Esophagus squamous epithelium (tissue), 5 donors: ENCODE measurements around the gene RALGAPA1. TPM values are rescaled to one million over a fixed set of nuclear protein-coding genes. Genes with fewer than 3 reads are reported as not detected.
"Not testable (repeated sequence)": the region's sequence is repeated elsewhere in the genome, so short reads cannot be mapped to it uniquely, and the experiment has no call there.

Experiments
- DNase-seq: peaks from one replicate; lab custom pipeline; 2025; lab: John Stamatoyannopoulos, UW
- H3K27ac ChIP-seq, 4 donors: fragments of 200-600 bp; sonication (generic); one replicate each; pipeline ENCODE4 v1.5.1; 2016 to 2019; ENCODE audit warnings: mild to moderate bottlenecking in 1 of 4
- H3K27me3 ChIP-seq, 4 donors: fragments of 200-600 bp; sonication (generic); 1 replicate in 3 of 4; 2 replicates in 1 of 4; pipeline versions ENCODE4 v1.5.1 to v1.6.0; 2017 to 2021; ENCODE audit warnings: antibody characterized with exemption in 1 of 4
- H3K36me3 ChIP-seq, 3 donors: fragments of 200-600 bp; sonication (generic); one replicate each; pipeline ENCODE4 v1.5.1; 2016 to 2019
- H3K4me1 ChIP-seq, 3 donors: fragments of 200-600 bp; sonication (generic); one replicate each; pipeline ENCODE4 v1.5.1; 2017 to 2019
- H3K4me3 ChIP-seq, 4 donors: fragments of 200-600 bp; sonication (generic); 1 replicate in 3 of 4; 2 replicates in 1 of 4; pipeline ENCODE4 v1.5.1; 2016 to 2019; ENCODE audit warnings: mild to moderate bottlenecking in 2 of 4, moderate library complexity in 1 of 4
- H3K9me3 ChIP-seq, 3 donors: fragments of 200-600 bp; sonication (generic); one replicate each; pipeline ENCODE4 v1.5.1; 2016 to 2019
- CTCF ChIP-seq, 6 experiments: fragments of 450-650 bp in 4 of 6; fragments of 200-600 bp in 2 of 6; sonication (generic) in 2 of 6; IDR thresholded peaks; one replicate each; pipeline ENCODE4 v1.5.1; 2016 to 2019; ENCODE audit warnings: antibody characterized with exemption in 6 of 6, mild to moderate bottlenecking in 4 of 6, moderate library complexity in 4 of 6
- POLR2A ChIP-seq, 4 donors: fragments of 450-650 bp; IDR thresholded peaks; one replicate each; pipeline ENCODE4 v1.6.1; 2017; ENCODE audit warnings: antibody characterized with exemption in 4 of 4, mild to moderate bottlenecking in 4 of 4, moderate library complexity in 3 of 4
- WGBS, 2 donors: methylation state at CpG; one replicate each; pipeline ENCODE4 v1.1.5; 2018; 5-methylcytosine and 5-hydroxymethylcytosine counted together
- intact Hi-C: fragments of 100-400 bp; cut with DNase I; formaldehyde crosslinking; loops from one replicate; pipeline ENCODE4 v1.15.0; 2022
- total RNA-seq, 4 donors: library from RNA; depleted of rRNA; stranded (reverse); fragments of >200 nt; gene quantifications; one replicate each; pipeline ENCODE4 v1.1.0, GENCODE V29; 2016
- donor health status: DM: yes; HTN: yes; CAD: no.

RALGAPA1 gene
- total RNA-seq, 4 donors from 2014 or later: 22.5 to 78.6 (median 39.8) TPM

DNA sequence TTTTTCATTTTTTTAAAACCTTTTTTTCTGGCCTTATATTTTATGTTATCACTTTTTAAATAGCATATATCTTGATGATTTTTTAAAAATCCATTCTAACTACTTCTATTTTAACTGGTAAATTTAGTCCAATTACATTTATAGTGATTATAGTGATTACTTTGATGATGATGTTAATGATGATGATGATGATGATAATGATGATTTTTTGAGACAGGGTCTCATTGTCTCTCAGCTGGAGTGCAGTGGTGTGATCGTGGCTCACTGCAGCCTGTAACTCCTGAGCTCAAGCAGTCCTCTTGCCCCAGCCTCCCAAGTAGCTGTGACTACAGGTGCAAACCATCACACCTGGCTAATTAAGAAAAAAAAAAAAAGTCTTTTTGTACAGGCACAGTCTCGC is 44.1 kb upstream of the RALGAPA1 start:
- Histone ChIP-seq H3K4me1 (peaks cover 0 to 13% (median 0%) of the 10 kb centered on the region in 3 donors), H3K9me3 (peaks cover 0 to 5% (median 0%) of the 10 kb centered on the region in 3 donors), H3K27ac (no peak overlapping the region), H3K4me3 (no peak overlapping the region), H3K36me3 (peaks cover 0 to 40% (median 0%) of the 10 kb centered on the region in 3 donors), H3K27me3 (no peaks in the 10 kb centered on the region)
- TF ChIP-seq CTCF (IDR thresholded peaks at IDR 0.05) (no peak), POLR2A (IDR thresholded peaks at IDR 0.05) (no peak)
- DNase-seq: no peak
- intact Hi-C loops: no loop called here
- WGBS, 2 donors: 92 to 95% methylated on average over 2 of the region's 2 CpGs

- 95 to 98% methylated on average over 3 of the region's 3 CpGs for WGBS, 2 donors
- TF ChIP-seq POLR2A (IDR thresholded peaks at IDR 0.05) (no peak), CTCF (IDR thresholded peaks at IDR 0.05) (no peak)
- Histone ChIP-seq H3K36me3 (peaks cover 0 to 41% (median 0%) of the 10 kb centered on the region in 3 donors), H3K4me3 (no peak overlapping the region), H3K4me1 (peaks cover 0 to 10% (median 0%) of the 10 kb centered on the region in 3 donors), H3K27me3 (no peaks in the 10 kb centered on the region), H3K27ac (no peak overlapping the region), H3K9me3 (peaks cover 0 to 5% (median 0%) of the 10 kb centered on the region in 3 donors)
- no peak for DNase-seq
- intact Hi-C loops: no loop called here
These were observed 42.7 kb upstream of the RALGAPA1 start for GRCh38 chr14:35851823-35852222.

GRCh38 chr14:35849122-35849521 is 40.0 kb upstream of the RALGAPA1 start:
- Histone ChIP-seq H3K4me3 (no peak overlapping the region), H3K27ac (no peak overlapping the region), H3K9me3 (peaks cover 0 to 5% (median 0%) of the 10 kb centered on the region in 3 donors), H3K27me3 (no peaks in the 10 kb centered on the region), H3K4me1 (no peaks in the 10 kb centered on the region), H3K36me3 (peaks cover 0 to 66% (median 0%) of the 10 kb centered on the region in 3 donors)
- WGBS, 2 donors: 71 to 75% methylated on average over 1 of the region's 1 CpG
- intact Hi-C loops: no loop called here
- DNase-seq: no peak
- TF ChIP-seq CTCF (IDR thresholded peaks at IDR 0.05): no peak
- TF ChIP-seq POLR2A (IDR thresholded peaks at IDR 0.05): no peak

- Histone ChIP-seq H3K4me3 (no peak overlapping the region), H3K27me3 (no peaks in the 10 kb centered on the region), H3K27ac (no peak overlapping the region), H3K36me3 (peaks cover 0 to 80% (median 6%) of the 10 kb centered on the region in 3 donors), H3K9me3 (peaks cover 0 to 6% (median 3%) of the 10 kb centered on the region in 3 donors), H3K4me1 (no peaks in the 10 kb centered on the region)
- no peak for DNase-seq
- intact Hi-C loops: no loop called here
- no peak for TF ChIP-seq CTCF (IDR thresholded peaks at IDR 0.05)
- TF ChIP-seq POLR2A (IDR thresholded peaks at IDR 0.05): no peak
- 91 to 93% methylated on average over 2 of the region's 2 CpGs for WGBS, 2 donors
These were observed 38.5 kb upstream of the RALGAPA1 start for GRCh38 chr14:35847636-35848035.

DNA sequence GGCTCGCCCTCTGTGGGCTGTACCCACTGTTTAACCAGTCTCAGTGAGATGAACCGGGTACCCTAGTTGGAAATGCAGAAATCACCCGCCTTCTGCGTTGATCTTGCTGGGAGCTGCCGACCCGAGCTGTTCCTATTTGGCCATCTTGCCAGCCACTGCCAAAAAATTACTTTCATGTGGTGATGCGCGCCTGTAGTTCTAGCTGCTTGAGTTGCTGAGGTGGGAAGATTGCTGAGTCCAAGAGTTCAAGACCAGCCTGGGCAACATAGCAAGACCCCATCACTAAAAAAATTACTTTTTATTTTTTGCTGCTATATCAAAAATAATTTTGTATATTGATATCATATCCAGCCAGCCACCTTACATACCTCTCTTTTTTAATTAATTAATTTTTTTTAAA is 35.4 kb upstream of the RALGAPA1 start:
- Histone ChIP-seq H3K36me3 (peaks cover 0 to 87% (median 12%) of the 10 kb centered on the region in 3 donors), H3K4me3 (no peak overlapping the region), H3K27me3 (no peaks in the 10 kb centered on the region), H3K27ac (no peak overlapping the region), H3K9me3 (peaks cover 0 to 21% (median 8%) of the 10 kb centered on the region in 3 donors), H3K4me1 (no peaks in the 10 kb centered on the region)
- intact Hi-C loops: no loop called here
- TF ChIP-seq POLR2A (IDR thresholded peaks at IDR 0.05) (no peak), CTCF (IDR thresholded peaks at IDR 0.05) (no peak)
- WGBS, 2 donors: 94 to 98% methylated on average over 3 to 7 of the region's 8 CpGs
- DNase-seq: no peak

DNA sequence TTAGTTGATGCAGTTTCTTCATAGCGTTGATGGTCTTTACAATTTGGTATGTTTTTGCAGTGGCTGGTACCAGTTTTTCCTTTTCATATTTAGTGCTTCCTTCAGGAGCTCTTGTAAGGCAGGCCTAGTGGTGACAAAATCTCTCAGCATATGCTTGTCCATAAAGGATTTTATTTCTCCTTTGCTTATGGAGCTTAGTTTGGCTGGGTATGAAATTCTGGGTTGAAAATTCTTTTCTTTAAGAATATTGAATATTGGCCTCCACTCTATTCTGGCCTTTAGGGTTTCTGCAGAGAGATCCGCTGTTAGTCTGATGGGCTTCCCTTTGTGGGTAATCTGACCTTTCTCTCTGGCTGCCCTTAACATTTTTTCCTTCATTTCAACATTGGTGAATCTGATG is 33.1 kb upstream of the RALGAPA1 start:
- H3K4me1 ChIP-seq, H3K27ac ChIP-seq, H3K4me3 ChIP-seq, DNase-seq, H3K27me3 ChIP-seq, intact Hi-C loops: not testable (repeated sequence)
- peaks cover 8 to 94% (median 12%) of the 10 kb centered on the region in 3 donors for H3K36me3 ChIP-seq
- 93 to 95% methylated on average over 2 of the region's 2 CpGs for WGBS, 2 donors
- H3K9me3 ChIP-seq: peaks cover 0 to 25% (median 8%) of the 10 kb centered on the region in 3 donors

DNA sequence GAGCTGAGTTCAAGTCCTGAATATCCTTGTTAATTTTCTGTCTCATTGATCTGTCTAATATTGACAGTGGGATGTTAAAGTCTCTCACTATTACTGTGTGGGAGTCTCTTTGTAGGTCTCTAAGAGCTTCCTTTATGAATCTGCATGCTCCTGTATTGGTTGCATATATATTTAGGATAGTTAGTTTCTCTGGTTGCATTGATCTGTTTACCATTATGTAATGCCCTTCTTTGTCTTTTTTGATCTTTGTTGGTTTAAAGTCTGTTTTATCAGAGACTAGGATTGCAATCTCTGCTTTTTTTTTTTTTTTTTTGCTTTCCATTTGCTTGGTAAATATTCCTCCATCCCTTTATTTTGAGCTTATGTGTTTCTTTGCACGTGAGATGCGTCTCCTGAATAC is 32.6 kb upstream of the RALGAPA1 start:
- DNase-seq, H3K27ac ChIP-seq, intact Hi-C loops, H3K4me1 ChIP-seq, H3K4me3 ChIP-seq, H3K27me3 ChIP-seq: not testable (repeated sequence)
- 100% methylated on average over 2 of the region's 2 CpGs for WGBS, 2 donors
- peaks cover 8 to 94% (median 12%) of the 10 kb centered on the region in 3 donors for H3K36me3 ChIP-seq
- peaks cover 0 to 25% (median 8%) of the 10 kb centered on the region in 3 donors for H3K9me3 ChIP-seq
